H1 (cell line): ENCODE data around the gene IL16. TPM values are rescaled to one million over a fixed set of nuclear protein-coding genes. Genes with fewer than 3 reads are reported as not detected.

Experiments
- CTCF ChIA-PET: fragments of 300-600 bp; sonication (Branson Sonifier 250); formaldehyde crosslinking; loops from one replicate; lab custom pipeline; 2021; ENCODE audit not compliant: partially characterized antibody; lab: Charles Lee
- POLR2A ChIA-PET: fragments of 300-600 bp; sonication (Branson Sonifier 250); formaldehyde crosslinking; loops from one replicate; lab custom pipeline; 2021; ENCODE audit warnings: inconsistent platforms; ENCODE audit not compliant: partially characterized antibody; lab: Charles Lee
- DNase-seq, 2 experiments: peaks; one replicate each; pipeline versions ENCODE4 v3.0.0 to v3.0.0-alpha.2; 2010 to 2022; ENCODE audit warnings: low spot score in 2 of 2, low read depth in 1 of 2, mixed read lengths in 1 of 2
- FAIRE-seq: peaks from 2 replicates; lab custom pipeline; 2011; peaks lifted over from hg19 to GRCh38; lab: Jason Lieb, UNC
- H2AFZ ChIP-seq: 2 replicates; pipeline ENCODE4 v1.8.1; 2012; ENCODE audit warnings: low read length, inconsistent platforms
- H2AK5ac ChIP-seq: 2 replicates; pipeline ENCODE4 v1.6.1; 2013; ENCODE audit warnings: low read depth, low read length
- H2BK120ac ChIP-seq: replicated peaks from 2 replicates; pipeline ENCODE3; 2013; ENCODE audit warnings: low read depth, low read length, inconsistent platforms
- H2BK12ac ChIP-seq: 2 replicates; pipeline ENCODE4 v1.6.1; 2013; ENCODE audit warnings: low read depth, low read length
- H2BK15ac ChIP-seq: 2 replicates; pipeline ENCODE4 v1.6.1; 2013; ENCODE audit warnings: low read length
- H2BK20ac ChIP-seq: 2 replicates; pipeline ENCODE4 v1.6.1; 2013; ENCODE audit warnings: low read length
- H2BK5ac ChIP-seq: 2 replicates; pipeline ENCODE4 v1.6.1; 2013; ENCODE audit warnings: low read depth, low read length
- H3K14ac ChIP-seq: 2 replicates; pipeline ENCODE4 v1.6.1; 2013; ENCODE audit warnings: inconsistent platforms; ENCODE audit not compliant: insufficient read length
- H3K18ac ChIP-seq: 2 replicates; pipeline ENCODE4 v1.6.1; 2013; ENCODE audit warnings: low read length; ENCODE audit errors: extremely low read depth
- H3K23ac ChIP-seq: 2 replicates; pipeline ENCODE4 v1.6.1; 2013; ENCODE audit warnings: inconsistent platforms; ENCODE audit not compliant: insufficient read length
- H3K23me2 ChIP-seq: 2 replicates; pipeline ENCODE4 v1.6.1; 2013; ENCODE audit warnings: low read depth, low read length
- H3K27ac ChIP-seq: 2 replicates; pipeline ENCODE4 v1.6.1; 2011; ENCODE audit warnings: low read depth, low read length, inconsistent platforms
- H3K27me3 ChIP-seq, 4 experiments: replicated peaks in 1 of 4; 1 replicate in 1 of 4; 2 replicates in 3 of 4; pipeline versions ENCODE4 v1.6.1 to v1.8.1; 2011 to 2013; ENCODE audit warnings: low read length in 3 of 4, mild to moderate bottlenecking in 3 of 4, inconsistent platforms in 2 of 4, mixed read lengths in 2 of 4, moderate library complexity in 1 of 4; ENCODE audit not compliant: control insufficient read depth in 3 of 4, insufficient read depth in 3 of 4; ENCODE audit errors: extremely low read depth in 1 of 4
- H3K36me3 ChIP-seq, 4 experiments: 2 replicates each; pipeline versions ENCODE4 v1.6.1 to v1.8.1; 2011 to 2013; ENCODE audit warnings: mild to moderate bottlenecking in 4 of 4, low read length in 3 of 4, moderate library complexity in 2 of 4, control low read depth in 1 of 4, inconsistent platforms in 1 of 4; ENCODE audit not compliant: insufficient read depth in 4 of 4, control insufficient read depth in 2 of 4
- H3K4ac ChIP-seq: replicated peaks from 2 replicates; pipeline ENCODE3; 2013; ENCODE audit warnings: low read length, low read depth, mixed read lengths, inconsistent platforms; ENCODE audit not compliant: insufficient read length
- H3K4me1 ChIP-seq, 4 experiments: replicated peaks in 1 of 4; 1 replicate in 1 of 4; 2 replicates in 3 of 4; pipeline versions ENCODE4 v1.6.1 to v1.8.1; 2011 to 2013; ENCODE audit warnings: low read length in 3 of 4, inconsistent platforms in 2 of 4, mixed read lengths in 1 of 4; ENCODE audit not compliant: insufficient read depth in 4 of 4, control insufficient read depth in 3 of 4
- H3K4me2 ChIP-seq, 2 experiments: 2 replicates each; pipeline versions ENCODE4 v1.6.1 to v1.8.1; 2011 to 2013; ENCODE audit warnings: low read depth in 2 of 2, low read length in 2 of 2, control low read depth in 1 of 2, inconsistent platforms in 1 of 2, mild to moderate bottlenecking in 1 of 2; ENCODE audit not compliant: insufficient read depth in 1 of 2
- H3K4me3 ChIP-seq, 4 experiments: fragments of 200-600, 300-600 bp in 1 of 4; sonication (generic), shearing (Covaris generic), sonication (Bioruptor Twin) in 1 of 4; 2 replicates each; pipeline versions ENCODE4 v1.5.1 to v1.8.1; 2011 to 2016; ENCODE audit warnings: low read length in 4 of 4, low read depth in 3 of 4, control low read depth in 2 of 4, inconsistent platforms in 2 of 4, mild to moderate bottlenecking in 2 of 4, mixed read lengths in 1 of 4, moderate library complexity in 1 of 4; ENCODE audit not compliant: insufficient read depth in 2 of 4; ENCODE audit errors: extremely low read depth in 1 of 4
- H3K56ac ChIP-seq: replicated peaks from 2 replicates; pipeline ENCODE3; 2013; ENCODE audit warnings: low read depth, mild to moderate bottlenecking, mixed read lengths, low read length, inconsistent platforms; ENCODE audit not compliant: insufficient read length
- H3K79me1 ChIP-seq: 2 replicates; pipeline ENCODE4 v1.6.1; 2013; ENCODE audit warnings: low read depth, low read length, control low read depth
- H3K79me2 ChIP-seq, 2 experiments: 2 replicates each; pipeline versions ENCODE4 v1.6.1 to v1.8.1; 2012 to 2013; ENCODE audit warnings: low read length in 2 of 2, mild to moderate bottlenecking in 2 of 2, inconsistent platforms in 1 of 2; ENCODE audit not compliant: insufficient read depth in 2 of 2, control insufficient read depth in 1 of 2
- H3K9ac ChIP-seq, 4 experiments: replicated peaks in 1 of 4; 1 replicate in 1 of 4; 2 replicates in 3 of 4; pipeline versions ENCODE4 v1.6.1 to v1.8.1; 2011 to 2013; ENCODE audit warnings: low read depth in 3 of 4, low read length in 3 of 4, control low read depth in 2 of 4, mild to moderate bottlenecking in 2 of 4, moderate library complexity in 2 of 4, inconsistent platforms in 1 of 4; ENCODE audit errors: extremely low read depth in 1 of 4
- H3K9me3 ChIP-seq, 2 experiments: 2 replicates each; pipeline versions ENCODE4 v1.6.1 to v1.8.1; 2012 to 2013; ENCODE audit warnings: mild to moderate bottlenecking in 2 of 2, moderate library complexity in 2 of 2, control low read depth in 1 of 2, inconsistent platforms in 1 of 2, low read depth in 1 of 2, low read length in 1 of 2, mixed read lengths in 1 of 2; ENCODE audit not compliant: insufficient read depth in 2 of 2
- H4K20me1 ChIP-seq, 2 experiments: replicated peaks in 1 of 2; 2 replicates each; pipeline versions ENCODE3 to v1.8.1; 2011 to 2013; ENCODE audit warnings: inconsistent platforms in 2 of 2, low read length in 2 of 2, mild to moderate bottlenecking in 1 of 2; ENCODE audit not compliant: insufficient read depth in 2 of 2, control insufficient read depth in 1 of 2
- H4K5ac ChIP-seq: 2 replicates; pipeline ENCODE4 v1.6.1; 2013; ENCODE audit warnings: low read length, low read depth, mixed read lengths, inconsistent platforms; ENCODE audit not compliant: insufficient read length
- H4K8ac ChIP-seq: 2 replicates; pipeline ENCODE4 v1.8.0; 2013; ENCODE audit warnings: mild to moderate bottlenecking, moderate library complexity, low read length, inconsistent platforms; ENCODE audit not compliant: insufficient read depth; ENCODE audit errors: extremely low read depth
- H4K91ac ChIP-seq: replicated peaks from 2 replicates; pipeline ENCODE3; 2013; ENCODE audit warnings: low read length, mixed read lengths, inconsistent platforms; ENCODE audit not compliant: insufficient read length
- ASH2L ChIP-seq: fragments of 200-600, 300-600 bp; sonication (generic); IDR thresholded peaks from one replicate; pipeline ENCODE4 v1.7.1; 2017; ENCODE audit warnings: low read length
- BACH1 ChIP-seq: IDR thresholded peaks from 2 replicates; pipeline ENCODE4 v1.6.1; 2012; ENCODE audit warnings: low read length, improper control_type of control experiment
- CBX5 ChIP-seq: fragments of 300-800, 300-1000 bp; sonication (generic); IDR thresholded peaks from 2 replicates; pipeline ENCODE4 v1.7.1; 2016; ENCODE audit warnings: antibody characterized with exemption, low read length, low read depth
- CEBPB ChIP-seq: IDR thresholded peaks from 2 replicates; pipeline ENCODE4 v1.6.1; 2012; ENCODE audit warnings: low read depth, low read length
- EGR1 ChIP-seq: IDR thresholded peaks from 2 replicates; pipeline ENCODE4 v1.6.1; 2011; ENCODE audit warnings: low read depth, low read length, borderline replicate concordance
- EP300 ChIP-seq, 2 experiments: IDR thresholded peaks; 1 replicate in 1 of 2; 2 replicates in 1 of 2; pipeline ENCODE4 v1.6.1; 2011 to 2012; ENCODE audit warnings: low read depth in 2 of 2, low read length in 2 of 2, mild to moderate bottlenecking in 2 of 2, borderline replicate concordance in 1 of 2, inconsistent platforms in 1 of 2, moderate library complexity in 1 of 2
- EZH2 ChIP-seq: fragments of 200-600 bp; sonication (generic); IDR thresholded peaks from 2 replicates; pipeline ENCODE4 v1.7.1; 2012; ENCODE audit warnings: low read depth, mild to moderate bottlenecking, moderate library complexity, low read length, inconsistent platforms; ENCODE audit not compliant: severe bottlenecking
- HDAC2 ChIP-seq, 2 experiments: fragments of 300-600 bp in 1 of 2; sonication (generic) in 1 of 2; IDR thresholded peaks; 2 replicates each; pipeline ENCODE4 v1.6.1; 2011 to 2012; ENCODE audit warnings: low read depth in 2 of 2, low read length in 2 of 2, mild to moderate bottlenecking in 2 of 2, moderate library complexity in 2 of 2, borderline replicate concordance in 1 of 2, inconsistent platforms in 1 of 2
- JUN ChIP-seq: IDR thresholded peaks from 2 replicates; pipeline ENCODE4 v1.6.1; 2011; ENCODE audit warnings: low read depth, mild to moderate bottlenecking, improper control_type of control experiment, low read length
- POLR2AphosphoS5 ChIP-seq: IDR thresholded peaks from 2 replicates; pipeline ENCODE4 v1.6.1; 2011; ENCODE audit warnings: low read depth, low read length
- SIX5 ChIP-seq: IDR thresholded peaks from 2 replicates; pipeline ENCODE4 v1.6.1; 2011; ENCODE audit warnings: mild to moderate bottlenecking, low read depth, low read length
- SP4 ChIP-seq: IDR thresholded peaks from 2 replicates; pipeline ENCODE4 v1.6.1; 2012; ENCODE audit warnings: low read length, inconsistent platforms
- TAF7 ChIP-seq: optimal IDR thresholded peaks from 2 replicates; pipeline ENCODE3; 2011; ENCODE audit warnings: low read depth, mild to moderate bottlenecking, inconsistent platforms, low read length, moderate library complexity, borderline replicate concordance
- USF2 ChIP-seq: IDR thresholded peaks from 2 replicates; pipeline ENCODE4 v1.6.1; 2011; ENCODE audit warnings: low read length, improper control_type of control experiment
- WGBS, 2 experiments: shearing (Covaris generic) in 1 of 2; methylation state at CpG; one replicate each; pipeline versions ENCODE4 v1.1.6 to v1.1.7; 2013 to 2015; ENCODE audit warnings: low lambda C conversion rate in 2 of 2, mixed read lengths in 2 of 2, inconsistent platforms in 1 of 2, low coverage in 1 of 2, missing lambda C conversion rate in 1 of 2; ENCODE audit not compliant: insufficient replicate concordance in 2 of 2, insufficient coverage in 1 of 2, insufficient read length in 1 of 2; ENCODE audit errors: extremely low coverage in 1 of 2, missing lambda C conversion rate in 1 of 2; 5-methylcytosine and 5-hydroxymethylcytosine counted together
- polyA plus RNA-seq, 7 experiments: library from polyadenylated mRNA; depleted of rRNA in 3 of 7; stranded (reverse) in 5 of 7; unstranded in 2 of 7; fragments of >200 nt in 5 of 7; fragments of 200-250 nt in 2 of 7; gene quantifications; 1 replicate in 5 of 7; 2 replicates in 1 of 7; 4 replicates in 1 of 7; pipeline versions ENCODE4 v1.2.1 to v1.2.3, GENCODE V29; 2011 to 2013; ENCODE audit warnings: missing spikeins in 2 of 7, mixed read lengths in 2 of 7
- total RNA-seq: library from RNA; stranded (reverse); fragmentation: NEBNext Ultra II Directional; extraction: Animal tissue kit (Norgen Biotek cat#: 25700); gene quantifications from 2 replicates; pipeline ENCODE4 v1.2.1, GENCODE V29; 2021

Gene IL16
- total and polyA plus RNA-seq, 2 of the 8 experiments (the other 6 are each of a cell fraction or from before 2014, with no cell fraction given), result 0.03 to 0.09 TPM

GRCh38 chr15:81298611-81299010, 101.9 kb downstream of the IL16 start:
- Histone ChIP-seq H3K27ac (no peak overlapping the region), H3K4me3 (no peak overlapping the region), H2AFZ (no peak overlapping the region), H3K4ac (no peak overlapping the region), H3K14ac (no peak overlapping the region), H2BK120ac (no peak overlapping the region), H4K91ac (no peak overlapping the region), H3K9ac (no peak overlapping the region), H2BK12ac (no peak overlapping the region), H3K9me3 (no peaks in the 10 kb centered on the region), H3K36me3 (no peaks in the 10 kb centered on the region), H3K4me2 (no peak overlapping the region), H3K23ac (no peak overlapping the region), H2AK5ac (no peak overlapping the region), H3K56ac (no peak overlapping the region), H3K27me3 (no peaks in the 10 kb centered on the region; a peak in 1 of 7 replicates), H2BK5ac (no peak overlapping the region), H3K4me1 (peaks cover 4 to 16% (median 12%) of the 10 kb centered on the region in 4 experiments), H4K20me1 (no peaks in the 10 kb centered on the region), H2BK20ac (no peak overlapping the region), H2BK15ac (no peak overlapping the region), H4K5ac (no peak overlapping the region), H3K18ac (no peak overlapping the region), H3K79me2 (no peaks in the 10 kb centered on the region), H3K23me2 (no peaks in the 10 kb centered on the region), H3K79me1 (no peaks in the 10 kb centered on the region), H4K8ac (no peak overlapping the region)
- ChIA-PET CTCF (interaction anchor here (1.0 to 1.5 kb wide), 4 partner anchors 19 to 142 kb away, joined by 3 read pairs; no protein-coding TSS in a partner anchor), POLR2A (no interaction called here)
- no peak for DNase-seq
- WGBS, 2 experiments, result 84% methylated on average over 6 of the region's 6 CpGs; no CpG with 5 or more reads in 1 of the 2 experiments
- FAIRE-seq, result no peak
- no peak for TF ChIP-seq CEBPB
- no peak for TF ChIP-seq SP4
- TF ChIP-seq SIX5, result no peak
- no peak for TF ChIP-seq USF2
- TF ChIP-seq TAF7, result no peak
- TF ChIP-seq POLR2AphosphoS5, result no peak
- no peak for TF ChIP-seq JUN
- no peak for TF ChIP-seq EGR1
- TF ChIP-seq EP300 (IDR thresholded peaks at IDR 0.05; ENCODE audit: borderline replicate concordance in 1 of 2, low read depth in 2 of 2, low read length in 2 of 2), result no peak
- no peak for TF ChIP-seq BACH1
- TF ChIP-seq EZH2, result no peak
- no peak for TF ChIP-seq CBX5
- no peak for TF ChIP-seq HDAC2 (IDR thresholded peaks at IDR 0.05; ENCODE audit: borderline replicate concordance in 1 of 2, low read depth in 2 of 2, low read length in 2 of 2)
- TF ChIP-seq ASH2L, result no peak
